CD4-positive, alpha-beta memory T cell (primary cell): ENCODE measurements around the gene EGFLAM. TPM values are rescaled to one million over a fixed set of nuclear protein-coding genes. Genes with fewer than 3 reads are reported as not detected.

Experiments
- CTCF ChIA-PET: fragments of 350-600 bp; sonication (Branson Sonifier 250); formaldehyde crosslinking; loops from one replicate; lab custom pipeline; 2021; ENCODE audit warnings: inconsistent platforms; ENCODE audit not compliant: partially characterized antibody; lab: Charles Lee
- POLR2A ChIA-PET: fragments of 350-600 bp; sonication (Branson Sonifier 250); formaldehyde crosslinking; loops from one replicate; lab custom pipeline; 2021; ENCODE audit not compliant: partially characterized antibody; lab: Charles Lee
- DNase-seq, 5 donors: peaks; one replicate each; pipeline versions ENCODE4 v3.0.0 to v3.0.0-alpha.2; 2020 to 2022; ENCODE audit warnings: mixed read lengths in 1 of 5
- H3K27ac ChIP-seq: one replicate; pipeline ENCODE4 v1.7.0; 2013; ENCODE audit warnings: low read depth, low read length
- H3K27me3 ChIP-seq: 2 replicates; pipeline ENCODE4 v1.7.0; 2013; ENCODE audit warnings: mild to moderate bottlenecking, low read length, moderate library complexity; ENCODE audit not compliant: insufficient read depth
- H3K36me3 ChIP-seq: 2 replicates; pipeline ENCODE4 v1.7.0; 2013; ENCODE audit warnings: mild to moderate bottlenecking, low read length, moderate library complexity; ENCODE audit not compliant: insufficient read depth
- H3K4me1 ChIP-seq: 2 replicates; pipeline ENCODE4 v1.7.0; 2013; ENCODE audit warnings: mild to moderate bottlenecking, low read length, moderate library complexity; ENCODE audit not compliant: insufficient read depth
- H3K4me3 ChIP-seq, 2 donors: one replicate each; pipeline ENCODE4 v1.7.0; 2013; ENCODE audit warnings: low read length in 2 of 2, mild to moderate bottlenecking in 1 of 2
- H3K9me3 ChIP-seq, 2 donors: one replicate each; pipeline ENCODE4 v1.7.0; 2013; ENCODE audit warnings: low read length in 2 of 2, control low read depth in 1 of 2; ENCODE audit not compliant: control insufficient read depth in 1 of 2
- H3K27ac Mint-ChIP-seq, 7 donors: one replicate each; pipeline ENCODE4 v1.8.0; 2020 to 2021; ENCODE audit warnings: mixed read lengths in 7 of 7, mild to moderate bottlenecking in 6 of 7, inconsistent platforms in 3 of 7, moderate library complexity in 3 of 7
- H3K27me3 Mint-ChIP-seq, 2 donors: one replicate each; pipeline ENCODE4 v1.8.0; 2020 to 2021; ENCODE audit warnings: mixed read lengths in 2 of 2
- H3K36me3 Mint-ChIP-seq, 2 donors: one replicate each; pipeline ENCODE4 v1.8.0; 2020 to 2021; ENCODE audit warnings: mixed read lengths in 2 of 2, inconsistent platforms in 1 of 2, mild to moderate bottlenecking in 1 of 2
- H3K4me1 Mint-ChIP-seq, 4 donors: one replicate each; pipeline ENCODE4 v1.8.0; 2020 to 2021; ENCODE audit warnings: mixed read lengths in 4 of 4, mild to moderate bottlenecking in 1 of 4
- H3K4me3 Mint-ChIP-seq, 8 donors: one replicate each; pipeline ENCODE4 v1.8.0; 2020 to 2021; ENCODE audit warnings: mixed read lengths in 8 of 8, mild to moderate bottlenecking in 7 of 8, moderate library complexity in 6 of 8, inconsistent platforms in 3 of 8
- H3K9me3 Mint-ChIP-seq, 8 donors: one replicate each; pipeline ENCODE4 v1.8.0; 2020 to 2021; ENCODE audit warnings: mixed read lengths in 8 of 8, mild to moderate bottlenecking in 5 of 8, inconsistent platforms in 3 of 8, moderate library complexity in 1 of 8
- intact Hi-C: fragments of 100-400 bp; cut with micrococcal nuclease; formaldehyde crosslinking; loops from one replicate; pipeline ENCODE4 v1.15.1; 2023
- polyA plus RNA-seq, 2 donors: library from polyadenylated mRNA; unstranded; fragments of 300-500 nt; fragmentation: Illumina TruSeq; gene quantifications; one replicate each; pipeline ENCODE4 v1.2.3, GENCODE V29; 2021
- total RNA-seq, 2 experiments: library from RNA; stranded (reverse); gene quantifications; one replicate each; pipeline ENCODE4 v1.2.3, GENCODE V29; 2021

Gene EGFLAM
- total and polyA plus RNA-seq, 4 experiments from 2014 or later, result not detected

GRCh38 chr5:38287124-38287523 is 28.8 kb downstream of the EGFLAM start:
- H3K4me3 Mint-ChIP-seq, result no peak overlapping the region

GRCh38 chr5:38289457-38289856 is 31.1 kb downstream of the EGFLAM start:
- POLR2A ChIA-PET, result no interaction called here
- Mint-ChIP-seq H3K9me3 (peaks cover 0 to 10% (median 0%) of the 10 kb centered on the region in 8 donors), H3K4me1 (no peaks in the 10 kb centered on the region)

More at GRCh38 chr5:38287124-38287523, 28.8 kb downstream of the EGFLAM start:
- ChIA-PET CTCF (no interaction called here), POLR2A (no interaction called here)
- no peaks in the 10 kb centered on the region for H3K27me3 ChIP-seq
- intact Hi-C loops, result no loop called here
- H3K4me1 ChIP-seq, result no peaks in the 10 kb centered on the region
- H3K36me3 Mint-ChIP-seq, result no peaks in the 10 kb centered on the region
- no peak overlapping the region for H3K27ac ChIP-seq
- H3K9me3 Mint-ChIP-seq, result peaks cover 0 to 10% (median 0%) of the 10 kb centered on the region in 8 donors
- DNase-seq, result no peak
- H3K36me3 ChIP-seq, result no peaks in the 10 kb centered on the region
- H3K27ac Mint-ChIP-seq, result no peak overlapping the region
- no peak overlapping the region for H3K4me3 ChIP-seq
- no peaks in the 10 kb centered on the region for H3K9me3 ChIP-seq
- H3K27me3 Mint-ChIP-seq, result peaks cover 0 to 4% of the 10 kb centered on the region in 2 donors
- no peaks in the 10 kb centered on the region for H3K4me1 Mint-ChIP-seq

GRCh38 chr5:38290028-38290653 is 31.8 kb downstream of the EGFLAM start:
- Mint-ChIP-seq H3K9me3 (peaks cover 0 to 10% (median 0%) of the 10 kb centered on the region in 8 donors), H3K36me3 (no peaks in the 10 kb centered on the region), H3K4me1 (no peaks in the 10 kb centered on the region), H3K27ac (no peak overlapping the region), H3K27me3 (no peaks in the 10 kb centered on the region), H3K4me3 (no peak overlapping the region)
- H3K36me3 ChIP-seq, result no peaks in the 10 kb centered on the region
- H3K9me3 ChIP-seq, result no peaks in the 10 kb centered on the region
- intact Hi-C loops, result no loop called here
- no peak overlapping the region for H3K4me3 ChIP-seq
- H3K27ac ChIP-seq, result no peak overlapping the region
- CTCF ChIA-PET, result interaction anchor here (1.1 kb wide), 1 partner anchor 25 kb away, joined by 3 read pairs; no protein-coding TSS in a partner anchor
- no peaks in the 10 kb centered on the region for H3K27me3 ChIP-seq
- POLR2A ChIA-PET, result no interaction called here
- no peaks in the 10 kb centered on the region for H3K4me1 ChIP-seq
- no peak for DNase-seq

More at GRCh38 chr5:38289457-38289856, 31.1 kb downstream of the EGFLAM start:
- Histone ChIP-seq H3K36me3 (no peaks in the 10 kb centered on the region), H3K9me3 (no peaks in the 10 kb centered on the region), H3K4me1 (no peaks in the 10 kb centered on the region), H3K27ac (no peak overlapping the region), H3K4me3 (no peak overlapping the region), H3K27me3 (no peaks in the 10 kb centered on the region)
- Mint-ChIP-seq H3K36me3 (no peaks in the 10 kb centered on the region), H3K4me3 (no peak overlapping the region), H3K27me3 (no peaks in the 10 kb centered on the region), H3K27ac (no peak overlapping the region)
- DNase-seq, result no peak
- CTCF ChIA-PET, result interaction anchor here (1.1 kb wide), 1 partner anchor 25 kb away, joined by 3 read pairs; no protein-coding TSS in a partner anchor
- intact Hi-C loops, result no loop called here

- no peaks in the 10 kb centered on the region for H3K4me1 Mint-ChIP-seq
- no peaks in the 10 kb centered on the region for H3K9me3 ChIP-seq
- DNase-seq, result no peak
- no peak overlapping the region for H3K4me3 Mint-ChIP-seq
- H3K27me3 Mint-ChIP-seq, result no peaks in the 10 kb centered on the region
- CTCF ChIA-PET, result no interaction called here
- POLR2A ChIA-PET, result no interaction called here
- no peaks in the 10 kb centered on the region for H3K27me3 ChIP-seq
- H3K4me3 ChIP-seq, result no peak overlapping the region
- intact Hi-C loops, result no loop called here
- no peak overlapping the region for H3K27ac Mint-ChIP-seq
- H3K36me3 Mint-ChIP-seq, result no peaks in the 10 kb centered on the region
- H3K9me3 Mint-ChIP-seq, result peaks cover 0 to 10% (median 0%) of the 10 kb centered on the region in 8 donors
- no peaks in the 10 kb centered on the region for H3K4me1 ChIP-seq
- no peak overlapping the region for H3K27ac ChIP-seq
- H3K36me3 ChIP-seq, result no peaks in the 10 kb centered on the region
Observed at GRCh38 chr5:38291355-38291754, 33.0 kb downstream of the EGFLAM start.

GRCh38 chr5:38292228-38292627 is 33.9 kb downstream of the EGFLAM start:
- Histone ChIP-seq H3K27ac (no peak overlapping the region), H3K4me3 (no peak overlapping the region), H3K36me3 (no peaks in the 10 kb centered on the region), H3K27me3 (no peaks in the 10 kb centered on the region), H3K4me1 (no peaks in the 10 kb centered on the region), H3K9me3 (no peaks in the 10 kb centered on the region)
- Mint-ChIP-seq H3K4me3 (no peak overlapping the region), H3K36me3 (no peaks in the 10 kb centered on the region), H3K9me3 (peaks cover 0 to 9% (median 0%) of the 10 kb centered on the region in 8 donors), H3K27me3 (peaks cover 0 to 3% of the 10 kb centered on the region in 2 donors), H3K4me1 (no peaks in the 10 kb centered on the region), H3K27ac (no peak overlapping the region)
- POLR2A ChIA-PET, result no interaction called here
- intact Hi-C loops, result no loop called here
- DNase-seq, result no peak
- CTCF ChIA-PET, result no interaction called here

- peaks cover 0 to 5% (median under 1%) of the 10 kb centered on the region in 8 donors for H3K9me3 Mint-ChIP-seq
- no peaks in the 10 kb centered on the region for H3K36me3 ChIP-seq
- no peaks in the 10 kb centered on the region for H3K9me3 ChIP-seq
- H3K27me3 Mint-ChIP-seq, result peaks cover 0 to 5% of the 10 kb centered on the region in 2 donors
- intact Hi-C loops, result no loop called here
- no peaks in the 10 kb centered on the region for H3K36me3 Mint-ChIP-seq
- H3K4me3 ChIP-seq, result no peak overlapping the region
- H3K27me3 ChIP-seq, result no peaks in the 10 kb centered on the region
- no peak overlapping the region for H3K4me3 Mint-ChIP-seq
- no peak for DNase-seq
- CTCF ChIA-PET, result no interaction called here
- no peak overlapping the region for H3K27ac ChIP-seq
- H3K4me1 Mint-ChIP-seq, result no peaks in the 10 kb centered on the region
- no peaks in the 10 kb centered on the region for H3K4me1 ChIP-seq
- POLR2A ChIA-PET, result no interaction called here
- H3K27ac Mint-ChIP-seq, result no peak overlapping the region
Observed at GRCh38 chr5:38295751-38296150, 37.4 kb downstream of the EGFLAM start.

GRCh38 chr5:38297830-38298608 is 39.7 kb downstream of the EGFLAM start:
- Histone ChIP-seq H3K9me3 (no peaks in the 10 kb centered on the region), H3K36me3 (no peaks in the 10 kb centered on the region), H3K27me3 (no peaks in the 10 kb centered on the region), H3K4me3 (no peak overlapping the region), H3K27ac (no peak overlapping the region), H3K4me1 (no peaks in the 10 kb centered on the region)
- Mint-ChIP-seq H3K9me3 (peaks cover 0 to 16% (median 9%) of the 10 kb centered on the region in 8 donors), H3K27ac (no peak overlapping the region), H3K4me1 (no peaks in the 10 kb centered on the region), H3K27me3 (peaks cover 0 to 5% of the 10 kb centered on the region in 2 donors), H3K36me3 (no peaks in the 10 kb centered on the region), H3K4me3 (no peak overlapping the region)
- ChIA-PET CTCF (no interaction called here), POLR2A (no interaction called here)
- DNase-seq, result no peak
- intact Hi-C loops, result no loop called here
